Tibial nerve (tissue), 3 donors: ENCODE results near the gene ANKRD18B.
"Not testable (repeated sequence)": the region's sequence is repeated elsewhere in the genome, so short reads cannot be mapped to it uniquely, and the experiment has no call there.

ENCODE experiments used
- CTCF ChIP-seq, 5 experiments: fragments of 200-600 bp in 3 of 5; fragments of 450-650 bp in 2 of 5; sonication (generic) in 3 of 5; IDR thresholded peaks; one replicate each; pipeline ENCODE4 v1.5.1; 2016 to 2019; ENCODE audit warnings: antibody characterized with exemption in 5 of 5, mild to moderate bottlenecking in 3 of 5, moderate library complexity in 2 of 5
- POLR2A ChIP-seq, 2 donors: fragments of 450-650 bp; IDR thresholded peaks; one replicate each; pipeline ENCODE4 v1.6.1; 2017; ENCODE audit warnings: antibody characterized with exemption in 2 of 2, mild to moderate bottlenecking in 2 of 2, moderate library complexity in 2 of 2

- TF ChIP-seq CTCF, POLR2A (IDR thresholded peaks at IDR 0.05): not testable (repeated sequence)
Measured at GRCh38 chr9:33590857-33591256, 66.8 kb downstream of the ANKRD18B start.
